Measurements from ENCODE around the gene LRRC32.

The LRRC32 gene

GRCh38 chr11:76661834-76662434 is 8.6 kb downstream of the LRRC32 start:
- DNase-seq (ENCODE audit: extremely low read depth, low read depth), result no peak
- no peak overlapping the region for H3K4me3 ChIP-seq (replicated peaks; ENCODE audit: low read depth, low read length)
- no peak for TF ChIP-seq CTCF (IDR thresholded peaks at IDR 0.05; ENCODE audit: low read depth, low read length, missing control alignments)

DNA sequence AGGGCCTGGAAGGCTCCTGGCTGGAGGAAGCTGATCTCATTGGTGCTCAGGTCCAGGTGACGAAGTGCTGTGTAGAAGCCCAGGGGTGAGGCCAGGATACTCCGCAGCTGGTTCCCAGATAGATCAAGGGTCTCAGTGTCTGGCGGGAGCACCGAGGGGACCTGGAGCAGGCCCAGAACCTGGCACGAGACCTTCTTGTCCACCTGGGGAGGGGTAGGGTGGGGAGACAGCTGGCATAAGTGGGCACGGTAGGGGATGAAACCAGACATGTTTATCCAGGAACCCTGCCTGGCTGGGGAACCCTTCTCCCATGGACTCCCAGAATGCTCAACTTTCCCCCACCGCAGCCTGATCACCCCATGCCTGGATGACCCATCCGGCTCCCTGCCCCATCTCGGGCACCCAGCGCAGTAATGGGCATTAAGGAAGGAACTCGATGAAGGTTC is 9.2 kb downstream of the LRRC32 start:
- H3K4me3 ChIP-seq (replicated peaks; ENCODE audit: low read depth, low read length), result no peak overlapping the region
- no peak for DNase-seq (ENCODE audit: extremely low read depth, low read depth)
- TF ChIP-seq CTCF (IDR thresholded peaks at IDR 0.05; ENCODE audit: low read depth, low read length, missing control alignments), result no peak

DNA sequence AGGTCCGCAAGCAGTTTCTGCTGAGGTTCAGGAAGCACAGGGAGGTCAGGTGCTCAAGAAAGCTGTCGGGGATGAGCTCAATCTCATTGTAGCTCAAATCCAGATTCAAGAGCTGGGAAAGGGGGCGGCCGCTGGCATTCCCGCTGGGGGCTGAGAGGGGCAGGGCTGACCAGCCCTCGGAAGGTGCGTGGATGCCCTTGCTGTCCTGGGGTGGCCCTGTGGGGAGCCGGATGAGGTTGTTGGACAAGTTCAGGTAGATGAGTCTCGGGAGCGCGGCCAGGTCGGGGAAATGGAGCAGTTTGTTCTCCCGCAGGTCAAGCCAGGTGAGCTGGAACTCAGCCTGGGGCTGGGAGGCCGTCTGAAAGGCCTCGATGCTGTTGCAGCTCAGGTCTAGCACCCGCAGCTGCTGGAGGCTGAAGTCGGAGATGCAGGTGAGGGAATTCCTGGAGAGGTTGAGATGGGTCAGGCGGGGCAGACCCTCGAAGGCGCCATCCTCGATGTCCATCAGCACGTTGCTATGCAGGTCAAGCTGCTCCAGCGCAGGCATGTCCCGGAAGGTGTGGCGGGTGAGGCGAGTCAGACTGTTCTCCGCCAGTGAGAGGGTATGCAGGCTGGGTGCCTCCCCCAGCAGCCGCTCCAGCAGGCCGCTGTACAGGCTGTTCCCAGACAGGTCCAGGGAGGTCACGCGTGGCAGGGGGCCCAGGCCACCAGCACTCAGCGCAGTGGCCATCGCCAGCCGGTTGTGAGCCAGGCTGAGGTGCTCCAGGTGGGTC is 9.8 kb downstream of the LRRC32 start:
- no peak for DNase-seq (ENCODE audit: extremely low read depth, low read depth)
- H3K4me3 ChIP-seq (replicated peaks; ENCODE audit: low read depth, low read length), result no peak overlapping the region
- no peak for TF ChIP-seq CTCF (IDR thresholded peaks at IDR 0.05; ENCODE audit: low read depth, low read length, missing control alignments)

GRCh38 chr11:76659672-76660532 is 10.6 kb downstream of the LRRC32 start:
- no peak for TF ChIP-seq CTCF (IDR thresholded peaks at IDR 0.05; ENCODE audit: low read depth, low read length, missing control alignments)

DNA sequence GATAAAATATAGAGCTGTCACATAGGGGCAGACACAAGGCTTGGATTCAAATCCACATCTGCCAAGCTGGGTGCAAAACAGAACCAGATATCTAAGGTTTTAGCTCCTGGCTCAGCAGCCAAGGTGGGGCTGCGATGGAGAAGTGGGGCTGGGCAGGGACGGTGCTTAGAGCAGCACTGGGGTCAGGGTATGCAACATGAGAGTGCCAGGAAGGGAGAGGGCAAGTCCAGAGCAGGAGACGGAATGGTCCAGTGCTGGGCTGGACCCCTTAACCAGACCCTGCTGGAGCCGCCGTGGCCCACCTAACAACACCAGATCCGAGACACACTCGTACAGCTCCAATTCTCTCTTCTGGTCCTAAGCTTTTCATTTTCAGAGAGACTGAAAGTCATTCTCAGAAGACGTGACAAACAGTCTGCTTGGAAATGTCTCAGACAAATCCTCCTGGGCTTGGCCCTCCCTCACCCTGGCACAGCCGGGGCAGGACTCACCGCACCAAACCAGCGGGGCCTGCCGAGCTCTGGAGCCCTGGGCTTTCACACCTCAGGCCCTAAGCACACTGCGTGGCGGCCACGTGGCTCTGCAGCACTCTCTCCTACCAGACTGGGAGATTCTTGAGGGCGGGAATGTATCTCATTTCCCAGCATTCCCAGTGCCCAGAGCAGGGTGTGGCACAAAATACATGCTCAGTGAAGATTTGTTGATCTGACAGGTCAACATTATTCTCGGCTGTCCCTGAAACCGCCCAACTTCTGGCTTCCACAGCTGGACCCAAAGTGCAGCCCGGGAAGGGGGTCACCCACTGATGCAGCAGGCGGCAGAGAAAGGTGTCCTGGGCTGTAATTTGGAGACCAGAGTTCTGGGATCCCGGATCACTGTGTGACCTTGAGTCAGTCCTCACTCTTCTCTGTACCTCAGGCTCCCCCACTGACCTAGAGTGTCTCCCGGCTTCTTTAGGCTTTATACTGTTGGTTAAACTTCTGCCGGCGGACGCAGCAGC is 11.6 kb downstream of the LRRC32 start:
- no peak for TF ChIP-seq CTCF (IDR thresholded peaks at IDR 0.05; ENCODE audit: low read depth, low read length, missing control alignments)
- H3K4me3 ChIP-seq (replicated peaks; ENCODE audit: low read depth, low read length), result no peak overlapping the region
- no peak for DNase-seq (ENCODE audit: extremely low read depth, low read depth)

More at GRCh38 chr11:76659672-76660532, 10.6 kb downstream of the LRRC32 start:
- no peak overlapping the region for H3K4me3 ChIP-seq (replicated peaks; ENCODE audit: low read depth, low read length)
- DNase-seq (ENCODE audit: extremely low read depth, low read depth), result no peak

GRCh38 chr11:76658231-76658630 is 12.3 kb downstream of the LRRC32 start:
- DNase-seq (ENCODE audit: extremely low read depth, low read depth), result no peak
- TF ChIP-seq CTCF (IDR thresholded peaks at IDR 0.05; ENCODE audit: low read depth, low read length, missing control alignments), result no peak
- no peak overlapping the region for H3K4me3 ChIP-seq (replicated peaks; ENCODE audit: low read depth, low read length)
